ENCODE results near the gene CD14. TPM values are rescaled to one million over a fixed set of nuclear protein-coding genes. Genes with fewer than 3 reads are reported as not detected.

CD14 gene
- total RNA-seq, 1 experiment from 2014 or later: 0.42 TPM

- intact Hi-C loops (cut with micrococcal nuclease): no loop called here
- H3K4me1 ChIP-seq (ENCODE audit: control insufficient read depth in 1 of 2, insufficient read depth in 2 of 2, low read length in 2 of 2): no peaks in the 10 kb centered on the region
- DNase-seq (ENCODE audit: low read depth, low spot score): no peak
- POLR2A ChIA-PET: no interaction called here
- no peaks in the 10 kb centered on the region for H4K20me1 ChIP-seq (ENCODE audit: insufficient read depth)
- no peaks in the 10 kb centered on the region for H3K27me3 ChIP-seq (ENCODE audit: insufficient read depth, low read length)
- RAD21 ChIA-PET (ENCODE audit: low non-redundant PET in 1 of 2, low total read pairs in 2 of 2, uncharacterized antibody in 2 of 2, unreplicated experiment in 2 of 2): no interaction called here
- TF ChIP-seq YY1 (IDR thresholded peaks at IDR 0.05; ENCODE audit: extremely low read depth, insufficient replicate concordance, low read depth, low read length): no peak
- TF ChIP-seq RAD21 (IDR thresholded peaks at IDR 0.05; ENCODE audit: low read depth): no peak
- no peak for TF ChIP-seq REST (IDR thresholded peaks at IDR 0.05; ENCODE audit: low read depth)
- TF ChIP-seq TCF7L2 (IDR thresholded peaks at IDR 0.05; ENCODE audit: borderline replicate concordance, extremely low read depth, insufficient read depth, insufficient read length): no peak
- TF ChIP-seq JUND (IDR thresholded peaks at IDR 0.05): no peak
- TF ChIP-seq MAX (IDR thresholded peaks at IDR 0.05): no peak
- no peak for TF ChIP-seq EGR1 (IDR thresholded peaks at IDR 0.05; ENCODE audit: low read depth)
- TF ChIP-seq CEBPB (IDR thresholded peaks at IDR 0.05; ENCODE audit: low read depth): no peak
- TF ChIP-seq EZH2phosphoT487 (IDR thresholded peaks at IDR 0.05; ENCODE audit: borderline replicate concordance): no peak
- no peak for TF ChIP-seq ELF1 (IDR thresholded peaks at IDR 0.05; ENCODE audit: borderline replicate concordance, low read depth)
- TF ChIP-seq EZH2 (IDR thresholded peaks at IDR 0.05): no peak
- TF ChIP-seq SP1 (IDR thresholded peaks at IDR 0.05; ENCODE audit: low read depth): no peak
- no peak overlapping the region for H2AFZ ChIP-seq (ENCODE audit: low read depth, low read length, poor library complexity, severe bottlenecking)
- CTCF ChIA-PET: no interaction called here
- H3K9me2 ChIP-seq (ENCODE audit: insufficient read depth): no peaks in the 10 kb centered on the region
- ATAC-seq: no peak
- no peak overlapping the region for H3K4me3 ChIP-seq (replicated peaks in 1 of 2; ENCODE audit: low read depth in 1 of 2, low read length in 2 of 2)
- BruUV-seq (replicated peaks): no TSS peak
- H3K9me3 ChIP-seq (ENCODE audit: control insufficient read depth in 1 of 2, insufficient read depth in 1 of 2, low read depth in 1 of 2, low read length in 2 of 2): no peaks in the 10 kb centered on the region
- H3K27ac ChIP-seq (ENCODE audit: low read depth, low read length): no peak overlapping the region
- no peaks in the 10 kb centered on the region for H3K79me2 ChIP-seq (ENCODE audit: insufficient read depth, low read length)
- no peaks in the 10 kb centered on the region for H3K36me3 ChIP-seq (ENCODE audit: control insufficient read depth in 1 of 2, insufficient read depth in 2 of 2, low read length in 2 of 2)
- H3K9ac ChIP-seq (ENCODE audit: low read length): no peak overlapping the region
- no peak overlapping the region for H3K4me2 ChIP-seq (ENCODE audit: low read length)
Observed at GRCh38 chr5:140602147-140602546, 30.8 kb downstream of the CD14 start.
